HepG2 (cell line): ENCODE results near the gene YAP1.

Experiments used
- CBX5 ChIP-seq: sonication (generic); formaldehyde crosslinking; IDR thresholded peaks from 2 replicates; pipeline ENCODE4 v1.4.0; 2020; ENCODE audit warnings: missing genetic modification reagents, borderline replicate concordance
- EZH2 ChIP-seq: conservative IDR thresholded peaks from 2 replicates; pipeline ENCODE4 v1.6.1; 2012; ENCODE audit warnings: mild to moderate bottlenecking, low read depth, low read length, moderate library complexity
- IKZF1 ChIP-seq: fragments of 450-650 bp; IDR thresholded peaks from 2 replicates; pipeline ENCODE4 v1.7.1; 2016
- NFKBIZ ChIP-seq: IDR thresholded peaks from 2 replicates; pipeline ENCODE4 v1.6.1; 2018; ENCODE audit warnings: missing genetic modification reagents, missing compliant biosample characterization
- POLR2A ChIP-seq, 2 experiments: IDR thresholded peaks; 2 replicates each; pipeline ENCODE4 v1.6.1; 2011; ENCODE audit warnings: low read depth in 2 of 2, low read length in 2 of 2, mild to moderate bottlenecking in 1 of 2, moderate library complexity in 1 of 2; ENCODE audit not compliant: insufficient read depth in 1 of 2
- RAD51 ChIP-seq: fragments of 450-650 bp; IDR thresholded peaks from 2 replicates; pipeline ENCODE4 v1.6.1; 2016; ENCODE audit warnings: borderline replicate concordance
- SMAD3 ChIP-seq: sonication (generic); formaldehyde crosslinking; IDR thresholded peaks from 2 replicates; pipeline ENCODE4 v1.4.0; 2020; ENCODE audit warnings: missing genetic modification reagents
- THYN1 ChIP-seq: sonication (generic); formaldehyde crosslinking; IDR thresholded peaks from 2 replicates; pipeline ENCODE4 v1.8.1; 2023; ENCODE audit warnings: low read depth, mild to moderate bottlenecking, moderate library complexity, missing genetic modification reagents, borderline replicate concordance
- YY1 ChIP-seq: IDR thresholded peaks from 2 replicates; pipeline ENCODE4 v1.6.1; 2011; ENCODE audit warnings: low read length, low read depth, moderate library complexity, mild to moderate bottlenecking; ENCODE audit not compliant: insufficient read depth, insufficient replicate concordance
- ZFP62 ChIP-seq: sonication (generic); formaldehyde crosslinking; IDR thresholded peaks from 2 replicates; pipeline ENCODE4 v1.4.0; 2020; ENCODE audit warnings: missing genetic modification reagents
- ZNF558 ChIP-seq: sonication (generic); formaldehyde crosslinking; IDR thresholded peaks from 2 replicates; pipeline ENCODE4 v1.9.0; 2022; ENCODE audit warnings: mild to moderate bottlenecking, missing genetic modification reagents, borderline replicate concordance
- ZNF7 ChIP-seq: IDR thresholded peaks from 2 replicates; pipeline ENCODE4 v1.6.1; 2016; ENCODE audit warnings: missing biosample characterization, missing genetic modification reagents
- TF ChIP-seq, protein P1 (sequence below): sonication (generic); formaldehyde crosslinking; IDR thresholded peaks from 2 replicates; pipeline ENCODE4 v1.5.0; 2020; ENCODE audit warnings: mild to moderate bottlenecking, missing genetic modification reagents, moderate library complexity

DNA sequence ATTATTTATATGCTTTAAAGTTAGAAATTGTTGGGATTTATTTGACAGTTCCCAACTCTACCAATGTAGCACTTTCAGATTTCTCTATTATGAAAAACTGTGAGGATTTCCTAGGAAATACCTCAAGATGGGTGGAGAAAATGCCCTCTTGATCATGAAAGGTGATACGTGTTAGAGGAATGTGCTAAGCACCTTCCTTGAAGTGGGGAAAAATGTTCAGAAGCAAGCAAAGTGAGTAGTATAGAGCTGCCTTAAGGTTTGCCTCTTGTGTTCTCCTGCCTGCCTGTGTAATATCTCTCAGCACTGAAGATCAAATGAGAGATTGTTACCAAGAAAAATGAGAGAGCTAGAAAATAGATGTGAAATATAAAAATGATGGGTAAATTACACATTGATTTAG, 58.2 kb downstream of the YAP1 start:
- no peak for TF ChIP-seq YY1
- no peak for TF ChIP-seq IKZF1
- TF ChIP-seq POLR2A (IDR thresholded peaks at IDR 0.05; ENCODE audit: insufficient read depth in 1 of 2, low read depth in 2 of 2, low read length in 2 of 2), result no peak
- no peak for TF ChIP-seq ZNF7
- no peak for TF ChIP-seq EZH2
- TF ChIP-seq, protein P1, sequence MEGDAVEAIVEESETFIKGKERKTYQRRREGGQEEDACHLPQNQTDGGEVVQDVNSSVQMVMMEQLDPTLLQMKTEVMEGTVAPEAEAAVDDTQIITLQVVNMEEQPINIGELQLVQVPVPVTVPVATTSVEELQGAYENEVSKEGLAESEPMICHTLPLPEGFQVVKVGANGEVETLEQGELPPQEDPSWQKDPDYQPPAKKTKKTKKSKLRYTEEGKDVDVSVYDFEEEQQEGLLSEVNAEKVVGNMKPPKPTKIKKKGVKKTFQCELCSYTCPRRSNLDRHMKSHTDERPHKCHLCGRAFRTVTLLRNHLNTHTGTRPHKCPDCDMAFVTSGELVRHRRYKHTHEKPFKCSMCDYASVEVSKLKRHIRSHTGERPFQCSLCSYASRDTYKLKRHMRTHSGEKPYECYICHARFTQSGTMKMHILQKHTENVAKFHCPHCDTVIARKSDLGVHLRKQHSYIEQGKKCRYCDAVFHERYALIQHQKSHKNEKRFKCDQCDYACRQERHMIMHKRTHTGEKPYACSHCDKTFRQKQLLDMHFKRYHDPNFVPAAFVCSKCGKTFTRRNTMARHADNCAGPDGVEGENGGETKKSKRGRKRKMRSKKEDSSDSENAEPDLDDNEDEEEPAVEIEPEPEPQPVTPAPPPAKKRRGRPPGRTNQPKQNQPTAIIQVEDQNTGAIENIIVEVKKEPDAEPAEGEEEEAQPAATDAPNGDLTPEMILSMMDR (CRISPR knock-in tag), result no peak
- TF ChIP-seq CBX5, result no peak
- TF ChIP-seq ZFP62 (CRISPR knock-in tag), result no peak
- no peak for TF ChIP-seq SMAD3
- TF ChIP-seq RAD51, result no peak
- no peak for TF ChIP-seq THYN1 (CRISPR knock-in tag)
- TF ChIP-seq ZNF558, result no peak
- TF ChIP-seq NFKBIZ (CRISPR knock-in tag), result no peak
